Parathyroid adenoma (tissue), 2 donors: ENCODE measurements around the gene ATRIP.

Source experiments
- H2AFZ ChIP-seq: fragments of 300-600 bp; sonication (generic); one replicate; pipeline ENCODE4 v1.7.0; 2017; ENCODE audit warnings: antibody characterized with exemption, mild to moderate bottlenecking
- H3K27ac ChIP-seq: fragments of 300-600 bp; sonication (generic); one replicate; pipeline ENCODE4 v1.7.0; 2017
- H3K27me3 ChIP-seq: fragments of 300-600 bp; sonication (generic); one replicate; pipeline ENCODE4 v1.7.0; 2017; ENCODE audit warnings: low read length; ENCODE audit not compliant: control insufficient read depth, insufficient read depth
- H3K36me3 ChIP-seq: fragments of 300-600 bp; sonication (generic); one replicate; pipeline ENCODE4 v1.7.0; 2017; ENCODE audit warnings: low read length; ENCODE audit not compliant: control insufficient read depth, insufficient read depth
- H3K4me1 ChIP-seq: fragments of 300-600 bp; sonication (generic); one replicate; pipeline ENCODE4 v1.7.0; 2017; ENCODE audit warnings: control low read depth
- H3K4me2 ChIP-seq: fragments of 300-600 bp; sonication (generic); one replicate; pipeline ENCODE4 v1.7.0; 2017; ENCODE audit warnings: low read length
- H3K4me3 ChIP-seq: fragments of 300-600 bp; sonication (generic); one replicate; pipeline ENCODE4 v1.7.0; 2017; ENCODE audit warnings: low read depth, low read length
- H3K79me2 ChIP-seq: fragments of 300-600 bp; sonication (generic); one replicate; pipeline ENCODE4 v1.7.0; 2017; ENCODE audit warnings: control low read depth
- H3K9ac ChIP-seq: fragments of 300-600 bp; sonication (generic); one replicate; pipeline ENCODE4 v1.7.0; 2017; ENCODE audit warnings: mild to moderate bottlenecking
- H3K9me3 ChIP-seq: fragments of 300-600 bp; sonication (generic); one replicate; pipeline ENCODE4 v1.7.0; 2017; ENCODE audit warnings: low read length; ENCODE audit not compliant: control insufficient read depth
- CTCF ChIP-seq: fragments of 300-600 bp; sonication (generic); IDR thresholded peaks from one replicate; pipeline ENCODE4 v1.7.0; 2017; ENCODE audit warnings: antibody characterized with exemption, mild to moderate bottlenecking
- donor health status: primary hyperparathyroidism.

ATRIP gene

GRCh38 chr3:48446425-48447193 lies at the start of gene ATRIP:
Gene ATRIP, plus strand, starts transcription at chr3:48446737. Its CDS starts 109 bp downstream, at chr3:48446846.
- TF ChIP-seq CTCF = no peak
- Histone ChIP-seq H3K27ac (peak within 1 kb of the TSS; percentile 62), H2AFZ (peak within 1 kb of the TSS; percentile 96), H3K9me3 (no peaks in the 10 kb centered on the region), H3K27me3 (no peaks in the 10 kb centered on the region), H3K79me2 (peaks cover 5% of the 10 kb centered on the region), H3K4me3 (peak within 1 kb of the TSS; percentile 69), H3K36me3 (no peaks in the 10 kb centered on the region), H3K4me1 (peaks cover 17% of the 10 kb centered on the region), H3K9ac (no peak within 1 kb of the TSS), H3K4me2 (peak within 1 kb of the TSS; percentile 92)

- no peak overlapping the region for H3K4me2 ChIP-seq
- no peaks in the 10 kb centered on the region for H3K36me3 ChIP-seq
- H3K4me3 ChIP-seq = no peak overlapping the region
- no peak overlapping the region for H3K27ac ChIP-seq
- no peak overlapping the region for H2AFZ ChIP-seq
- H3K4me1 ChIP-seq = no peaks in the 10 kb centered on the region
- H3K9me3 ChIP-seq = no peaks in the 10 kb centered on the region
- no peaks in the 10 kb centered on the region for H3K27me3 ChIP-seq
- H3K9ac ChIP-seq = no peak overlapping the region
- no peak for TF ChIP-seq CTCF
- H3K79me2 ChIP-seq = no peaks in the 10 kb centered on the region
These were observed 48.5 kb upstream of the ATRIP start for GRCh38 chr3:48397767-48398681.

- H3K9ac ChIP-seq = no peak overlapping the region
- no peaks in the 10 kb centered on the region for H3K9me3 ChIP-seq
- no peaks in the 10 kb centered on the region for H3K27me3 ChIP-seq
- no peaks in the 10 kb centered on the region for H3K4me1 ChIP-seq
- H3K27ac ChIP-seq = no peak overlapping the region
- H3K4me3 ChIP-seq = no peak overlapping the region
- TF ChIP-seq CTCF = no peak
- H3K4me2 ChIP-seq = no peak overlapping the region
- no peaks in the 10 kb centered on the region for H3K36me3 ChIP-seq
- H3K79me2 ChIP-seq = no peaks in the 10 kb centered on the region
- no peak overlapping the region for H2AFZ ChIP-seq
These were observed 47.7 kb upstream of the ATRIP start for GRCh38 chr3:48398701-48399386.

- no peak overlapping the region for H3K4me3 ChIP-seq
- H3K4me2 ChIP-seq = no peak overlapping the region
- H2AFZ ChIP-seq = no peak overlapping the region
- H3K4me1 ChIP-seq = no peaks in the 10 kb centered on the region
- no peak overlapping the region for H3K27ac ChIP-seq
- no peaks in the 10 kb centered on the region for H3K27me3 ChIP-seq
- H3K79me2 ChIP-seq = no peaks in the 10 kb centered on the region
- H3K36me3 ChIP-seq = no peaks in the 10 kb centered on the region
- no peak overlapping the region for H3K9ac ChIP-seq
- H3K9me3 ChIP-seq = no peaks in the 10 kb centered on the region
- TF ChIP-seq CTCF = no peak
These were observed 47.0 kb upstream of the ATRIP start for GRCh38 chr3:48399387-48400172.
